ENCODE results near the gene ERAP2.
A peak's percentile ranks its signal among the peaks of the same experiment; 100 is the strongest.
"Not testable (repeated sequence)": the region's sequence is repeated elsewhere in the genome, so short reads cannot be mapped to it uniquely, and the experiment has no call there.

Gene ERAP2

GRCh38 chr5:96896806-96897205 lies 20.5 kb downstream of the ERAP2 start:
- no peak for DNase-seq (ENCODE audit: low spot score)

GRCh38 chr5:96901384-96901783 lies 25.1 kb downstream of the ERAP2 start:
- DNase-seq (ENCODE audit: low spot score): no peak

- no peak for DNase-seq (ENCODE audit: low spot score)
These were observed 25.5 kb downstream of the ERAP2 start for GRCh38 chr5:96901841-96902240.

GRCh38 chr5:96902876-96903275 lies 26.6 kb downstream of the ERAP2 start:
- DNase-seq (ENCODE audit: low spot score): no peak

- DNase-seq (ENCODE audit: low spot score): no peak
These were observed 27.0 kb downstream of the ERAP2 start for GRCh38 chr5:96903300-96903699.

GRCh38 chr5:96904054-96904931 lies 28.0 kb downstream of the ERAP2 start:
- peak; percentile 17 for DNase-seq (ENCODE audit: low spot score)

- no peak for DNase-seq (ENCODE audit: low spot score)
These were observed 29.6 kb downstream of the ERAP2 start for GRCh38 chr5:96905864-96906263.

GRCh38 chr5:96909003-96909402 lies 32.7 kb downstream of the ERAP2 start:
- DNase-seq (ENCODE audit: low spot score): no peak

GRCh38 chr5:96909435-96909834 lies 33.1 kb downstream of the ERAP2 start:
- no peak for DNase-seq (ENCODE audit: low spot score)

- DNase-seq (ENCODE audit: low spot score): no peak
These were observed 34.8 kb downstream of the ERAP2 start for GRCh38 chr5:96911139-96911538.

GRCh38 chr5:96913233-96913632 lies 36.9 kb downstream of the ERAP2 start:
- DNase-seq (ENCODE audit: low spot score): no peak

GRCh38 chr5:96919754-96920197 lies 43.5 kb downstream of the ERAP2 start:
- DNase-seq (ENCODE audit: low spot score): peak; percentile 31

GRCh38 chr5:96920744-96921355 lies 44.5 kb downstream of the ERAP2 start:
- no peak for DNase-seq (ENCODE audit: low spot score)

- no peak for DNase-seq (ENCODE audit: low spot score)
These were observed 46.4 kb downstream of the ERAP2 start for GRCh38 chr5:96922499-96923244.

- no peak for DNase-seq (ENCODE audit: low spot score)
These were observed 47.7 kb downstream of the ERAP2 start for GRCh38 chr5:96924016-96924443.

- no peak for DNase-seq (ENCODE audit: low spot score)
These were observed 50.0 kb downstream of the ERAP2 start for GRCh38 chr5:96926276-96926675.

- no peak for DNase-seq (ENCODE audit: low spot score)
These were observed 50.7 kb downstream of the ERAP2 start for GRCh38 chr5:96927008-96927407.

GRCh38 chr5:96928931-96929708 lies 52.8 kb downstream of the ERAP2 start:
- no peak for DNase-seq (ENCODE audit: low spot score)

- DNase-seq (ENCODE audit: low spot score): no peak
These were observed 53.8 kb downstream of the ERAP2 start for GRCh38 chr5:96930058-96930457.

GRCh38 chr5:96930589-96930988 lies 54.3 kb downstream of the ERAP2 start:
- DNase-seq (ENCODE audit: low spot score): no peak

- DNase-seq (ENCODE audit: low spot score): not testable (repeated sequence)
These were observed 54.7 kb downstream of the ERAP2 start for GRCh38 chr5:96931037-96931436.

GRCh38 chr5:96931605-96932004 lies 55.3 kb downstream of the ERAP2 start:
- no peak for DNase-seq (ENCODE audit: low spot score)
